Measurements from ENCODE around the gene ZNF853. TPM values are rescaled to one million over a fixed set of nuclear protein-coding genes. Genes with fewer than 3 reads are reported as not detected.

Gene ZNF853
- total RNA-seq, 3 donors from 2014 or later: 5.8 to 11.7 (median 11.5) TPM

- H3K36me3 ChIP-seq: no peaks in the 10 kb centered on the region
- TF ChIP-seq POLR2AphosphoS5 (IDR thresholded peaks at IDR 0.05): no peak
- no peak for TF ChIP-seq POLR2A (IDR thresholded peaks at IDR 0.05)
- TF ChIP-seq CTCF (IDR thresholded peaks at IDR 0.05): no peak
Observed at GRCh38 chr7:6607651-6608051, 7.8 kb upstream of the ZNF853 start.

GRCh38 chr7:6608081-6608480 is 7.3 kb upstream of the ZNF853 start:
- Histone ChIP-seq H3K27me3 (no peaks in the 10 kb centered on the region), H3K36me3 (no peaks in the 10 kb centered on the region), H3K9me3 (no peaks in the 10 kb centered on the region), H3K4me1 (no peaks in the 10 kb centered on the region), H3K4me3 (no peak overlapping the region), H3K27ac (no peak overlapping the region)
- DNase-seq (ENCODE audit: low spot score in 2 of 2): no peak
- TF ChIP-seq CTCF (IDR thresholded peaks at IDR 0.05): no peak
- intact Hi-C loops (cut with DNase I; ENCODE audit: low total_unique reads): no loop called here

More at GRCh38 chr7:6607651-6608051, 7.8 kb upstream of the ZNF853 start:
- no peaks in the 10 kb centered on the region for H3K27me3 ChIP-seq
- no peak overlapping the region for H3K4me3 ChIP-seq
- no peak overlapping the region for H3K27ac ChIP-seq
- DNase-seq (ENCODE audit: low spot score in 2 of 2): no peak
- H3K4me1 ChIP-seq: no peaks in the 10 kb centered on the region
- no peaks in the 10 kb centered on the region for H3K9me3 ChIP-seq
- intact Hi-C loops (cut with DNase I; ENCODE audit: low total_unique reads): no loop called here

- Histone ChIP-seq H3K27me3 (no peaks in the 10 kb centered on the region), H3K4me1 (no peaks in the 10 kb centered on the region), H3K4me3 (no peak overlapping the region), H3K9me3 (no peaks in the 10 kb centered on the region), H3K36me3 (no peaks in the 10 kb centered on the region), H3K27ac (no peak overlapping the region)
- DNase-seq (ENCODE audit: low spot score in 2 of 2): no peak
- intact Hi-C loops (cut with DNase I; ENCODE audit: low total_unique reads): no loop called here
- TF ChIP-seq POLR2AphosphoS5 (IDR thresholded peaks at IDR 0.05) (no peak), CTCF (IDR thresholded peaks at IDR 0.05) (no peak), POLR2A (IDR thresholded peaks at IDR 0.05) (no peak)
Observed at GRCh38 chr7:6608794-6609193, 6.6 kb upstream of the ZNF853 start.

GRCh38 chr7:6612819-6613218 is 2.6 kb upstream of the ZNF853 start:
- no peaks in the 10 kb centered on the region for H3K9me3 ChIP-seq
- H3K4me3 ChIP-seq: no peak overlapping the region
- no peak overlapping the region for H3K27ac ChIP-seq
- no peaks in the 10 kb centered on the region for H3K36me3 ChIP-seq
- intact Hi-C loops (cut with DNase I; ENCODE audit: low total_unique reads): loop anchor here (2.0 kb wide), 1 partner anchor 38 kb away; no protein-coding TSS in a partner anchor
- H3K27me3 ChIP-seq: no peaks in the 10 kb centered on the region
- H3K4me1 ChIP-seq: no peaks in the 10 kb centered on the region
- DNase-seq (ENCODE audit: low spot score in 2 of 2): no peak
- TF ChIP-seq POLR2A (IDR thresholded peaks at IDR 0.05) (no peak), CTCF (IDR thresholded peaks at IDR 0.05) (no peak), POLR2AphosphoS5 (IDR thresholded peaks at IDR 0.05) (no peak)

GRCh38 chr7:6613706-6614105 is 1.7 kb upstream of the ZNF853 start:
- H3K27me3 ChIP-seq: no peaks in the 10 kb centered on the region
- DNase-seq (ENCODE audit: low spot score in 2 of 2): no peak
- no peaks in the 10 kb centered on the region for H3K4me1 ChIP-seq
- TF ChIP-seq POLR2AphosphoS5 (IDR thresholded peaks at IDR 0.05): no peak
- no peak for TF ChIP-seq POLR2A (IDR thresholded peaks at IDR 0.05)
- TF ChIP-seq CTCF (IDR thresholded peaks at IDR 0.05): no peak
- intact Hi-C loops (cut with DNase I; ENCODE audit: low total_unique reads): loop anchor here (2.0 kb wide), 1 partner anchor 37 kb away; no protein-coding TSS in a partner anchor
- H3K27ac ChIP-seq: no peak overlapping the region
- no peaks in the 10 kb centered on the region for H3K36me3 ChIP-seq
- no peaks in the 10 kb centered on the region for H3K9me3 ChIP-seq
- no peak overlapping the region for H3K4me3 ChIP-seq
